ENCODE measurements around the gene CHSY1. TPM values are rescaled to one million over a fixed set of nuclear protein-coding genes. Genes with fewer than 3 reads are reported as not detected.

The CHSY1 gene
- total RNA-seq, 2 experiments from 2014 or later, result 44.6 to 46.4 TPM

DNA sequence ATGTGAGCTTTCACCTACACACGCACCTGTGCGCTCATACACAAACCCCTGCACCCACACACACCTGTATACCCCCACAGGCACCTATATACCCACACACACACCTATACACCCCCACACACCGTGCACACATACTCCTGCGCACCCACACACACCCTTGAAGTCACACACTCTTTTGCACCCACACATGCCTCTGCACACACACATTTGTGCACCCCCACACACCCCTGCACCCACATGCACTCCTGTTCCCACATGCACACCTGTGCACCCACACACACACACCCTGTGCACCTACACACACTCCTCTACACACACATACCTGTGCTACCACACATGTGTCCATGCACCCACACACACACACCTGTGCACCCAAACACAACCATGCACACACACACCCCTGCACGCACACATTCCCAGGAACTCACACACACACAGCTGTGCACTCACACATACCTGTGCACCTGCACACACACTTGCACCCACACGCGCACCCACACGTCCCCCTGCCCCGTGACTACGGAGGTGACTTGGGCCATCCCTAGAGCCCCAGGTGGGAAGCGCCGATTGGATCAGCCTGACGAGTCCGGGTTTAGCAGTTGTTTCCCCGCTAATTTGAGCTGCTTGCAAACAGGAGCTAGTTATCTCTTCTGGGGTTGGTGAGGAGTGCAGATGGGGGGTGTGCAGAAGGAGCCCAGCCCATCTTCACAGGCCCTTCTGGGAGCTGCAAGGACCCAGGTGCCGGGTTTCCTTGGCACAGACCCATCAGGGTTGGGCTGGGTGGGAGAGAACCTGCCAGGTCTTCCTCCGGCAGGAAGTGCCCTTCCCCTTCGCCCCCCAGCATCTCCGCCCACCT, 97.8 kb downstream of the CHSY1 start:
- CTCF ChIA-PET, result interaction anchor here (1.9 kb wide), 1 partner anchor 13 kb away, joined by 13 read pairs; no protein-coding TSS in a partner anchor
- H3K36me3 Mint-ChIP-seq (ENCODE audit: low read depth), result no peaks in the 10 kb centered on the region
- DNase-seq, result no peak
- H3K27me3 Mint-ChIP-seq (ENCODE audit: low read depth), result no peaks in the 10 kb centered on the region
- H3K27ac Mint-ChIP-seq, result no peak overlapping the region
- H3K4me1 Mint-ChIP-seq (ENCODE audit: low read depth), result peaks cover 35% of the 10 kb centered on the region
- POLR2A ChIA-PET, result no interaction called here
- no peaks in the 10 kb centered on the region for H3K9me3 Mint-ChIP-seq (ENCODE audit: insufficient read depth)
- H3K4me3 Mint-ChIP-seq, result no peak overlapping the region
- no peak for ATAC-seq

DNA sequence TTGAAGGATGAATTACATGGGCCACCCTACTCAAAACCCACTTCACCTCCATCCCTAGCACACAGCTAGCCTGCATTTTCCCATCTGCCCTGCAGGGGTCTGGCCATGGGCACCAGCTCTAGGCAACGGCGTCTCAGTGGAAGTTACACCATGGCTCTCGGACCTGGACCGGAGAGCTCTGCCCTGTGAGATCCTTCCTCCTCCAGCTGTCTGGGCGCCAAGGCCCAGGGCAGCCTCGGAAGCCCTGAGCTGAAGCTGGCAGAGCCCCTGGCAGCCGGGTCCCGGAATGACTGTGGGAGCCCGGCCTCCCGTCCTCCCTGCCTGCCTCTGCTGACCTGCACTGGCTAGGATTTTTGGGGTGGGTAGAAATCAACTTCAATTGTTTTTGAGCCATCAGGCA, 98.9 kb downstream of the CHSY1 start:
- H3K4me1 Mint-ChIP-seq (ENCODE audit: low read depth), result peaks cover 40% of the 10 kb centered on the region
- H3K4me3 Mint-ChIP-seq, result no peak overlapping the region
- ChIA-PET POLR2A (no interaction called here), CTCF (interaction anchor here (0.6 to 1.9 kb wide), 4 partner anchors 9 to 105 kb away, joined by 3 to 13 read pairs (median 4); no protein-coding TSS in a partner anchor)
- no peaks in the 10 kb centered on the region for H3K36me3 Mint-ChIP-seq (ENCODE audit: low read depth)
- DNase-seq, result no peak
- ATAC-seq, result no peak
- no peaks in the 10 kb centered on the region for H3K27me3 Mint-ChIP-seq (ENCODE audit: low read depth)
- no peaks in the 10 kb centered on the region for H3K9me3 Mint-ChIP-seq (ENCODE audit: insufficient read depth)
- H3K27ac Mint-ChIP-seq, result no peak overlapping the region

DNA sequence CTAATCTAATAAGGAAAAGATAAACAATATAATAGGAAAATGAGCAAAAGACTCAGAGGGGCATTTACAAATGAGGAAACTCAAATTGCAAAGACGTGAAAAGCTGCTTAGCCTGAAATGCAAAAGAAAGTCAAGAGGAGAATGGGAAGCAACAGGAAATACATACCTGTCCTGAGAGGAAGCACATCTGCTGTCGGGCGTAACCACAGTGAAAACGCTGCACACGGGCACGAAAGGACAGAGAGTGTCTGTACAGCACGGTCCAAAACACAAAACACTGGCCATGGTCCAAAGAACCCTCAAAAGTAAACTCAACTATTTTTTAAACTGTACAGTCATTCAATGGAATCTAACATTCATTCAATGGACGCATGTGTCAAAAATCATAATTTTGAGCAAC, 100.6 kb downstream of the CHSY1 start:
- Mint-ChIP-seq H3K36me3 (ENCODE audit: low read depth) (no peaks in the 10 kb centered on the region), H3K27ac (peak overlapping the region; percentile 12), H3K4me3 (no peak overlapping the region), H3K4me1 (ENCODE audit: low read depth) (peaks cover 44% of the 10 kb centered on the region), H3K27me3 (ENCODE audit: low read depth) (peaks cover 2% of the 10 kb centered on the region), H3K9me3 (ENCODE audit: insufficient read depth) (no peaks in the 10 kb centered on the region)
- ATAC-seq, result peak; percentile 44
- ChIA-PET POLR2A (no interaction called here), CTCF (interaction anchor here (0.6 to 1.0 kb wide), 3 partner anchors 9 to 142 kb away, joined by 3 to 4 read pairs (median 3); no protein-coding TSS in a partner anchor)
- DNase-seq, result no peak

DNA sequence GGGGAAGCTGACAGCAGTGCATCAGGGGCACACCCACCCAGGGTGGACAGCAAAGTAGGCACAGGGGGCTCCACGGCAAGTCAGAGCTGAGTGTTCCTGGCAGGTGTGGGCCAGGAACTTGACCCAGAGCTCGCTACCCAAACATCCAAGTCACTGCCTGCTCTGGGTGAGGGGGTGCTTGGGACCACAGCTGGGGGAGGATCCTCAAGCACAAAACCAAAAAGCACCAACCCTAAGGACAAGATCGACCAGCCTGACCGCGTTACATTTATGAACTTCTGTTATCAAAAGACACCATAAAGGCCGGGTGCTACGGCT, 101.2 kb downstream of the CHSY1 start:
- H3K9me3 Mint-ChIP-seq (ENCODE audit: insufficient read depth), result no peaks in the 10 kb centered on the region
- no peak for DNase-seq
- CTCF ChIA-PET, result interaction anchor here (0.6 to 1.0 kb wide), 3 partner anchors 10 to 142 kb away, joined by 3 to 4 read pairs (median 3); no protein-coding TSS in a partner anchor
- no peaks in the 10 kb centered on the region for H3K36me3 Mint-ChIP-seq (ENCODE audit: low read depth)
- POLR2A ChIA-PET, result no interaction called here
- no peak for ATAC-seq
- no peak overlapping the region for H3K4me3 Mint-ChIP-seq
- H3K4me1 Mint-ChIP-seq (ENCODE audit: low read depth), result peaks cover 50% of the 10 kb centered on the region
- H3K27me3 Mint-ChIP-seq (ENCODE audit: low read depth), result peaks cover 3% of the 10 kb centered on the region
- no peak overlapping the region for H3K27ac Mint-ChIP-seq

DNA sequence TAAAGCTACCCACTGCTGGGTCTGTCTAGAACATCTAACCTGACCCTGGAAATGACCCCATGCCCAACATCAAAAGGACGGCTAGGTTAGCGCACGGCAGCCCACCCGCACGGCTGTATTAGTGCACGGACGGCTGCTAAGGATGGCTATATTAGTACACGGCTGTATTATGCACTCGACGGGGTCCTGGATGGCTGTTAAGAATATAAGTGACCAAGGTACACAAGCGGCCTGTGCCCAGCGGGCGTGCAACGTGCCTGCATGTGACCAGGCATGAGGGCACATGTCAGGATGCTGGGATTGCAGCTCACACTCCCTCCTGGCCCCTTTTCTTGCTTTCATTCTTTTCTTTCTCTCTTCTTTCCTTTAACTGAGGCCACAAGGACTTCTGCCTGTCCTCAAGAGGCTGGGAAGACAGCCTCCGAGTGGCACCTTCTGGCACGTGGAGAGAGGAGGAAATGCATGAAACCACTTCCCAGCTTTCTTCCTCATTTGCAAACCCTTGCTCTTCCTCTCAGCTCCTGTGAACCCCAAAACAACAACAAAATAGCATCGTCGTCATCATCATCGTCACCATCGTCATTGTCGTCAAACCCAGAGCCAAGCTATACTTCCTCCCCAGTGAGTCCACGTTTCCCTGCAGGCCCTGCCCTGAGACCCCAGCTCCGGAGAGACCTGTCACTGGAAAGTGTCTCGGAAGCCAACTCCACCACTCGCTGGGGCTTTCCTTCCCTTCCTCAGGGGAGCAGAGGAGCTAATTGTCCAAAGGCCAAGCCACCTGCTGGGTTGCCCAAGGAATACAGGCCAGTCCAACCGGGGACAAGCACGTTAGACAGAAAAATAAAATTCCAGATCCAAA, 101.8 kb downstream of the CHSY1 start:
- ATAC-seq, result no peak
- Mint-ChIP-seq H3K9me3 (ENCODE audit: insufficient read depth) (no peaks in the 10 kb centered on the region), H3K4me1 (ENCODE audit: low read depth) (peaks cover 55% of the 10 kb centered on the region), H3K4me3 (no peak overlapping the region), H3K27me3 (ENCODE audit: low read depth) (peaks cover 3% of the 10 kb centered on the region), H3K27ac (no peak overlapping the region), H3K36me3 (ENCODE audit: low read depth) (no peaks in the 10 kb centered on the region)
- ChIA-PET POLR2A (interaction anchor here (0.7 to 0.9 kb wide), 3 partner anchors 10 to 18 kb away, joined by 3 to 4 read pairs (median 4); no protein-coding TSS in a partner anchor), CTCF (interaction anchor here (0.7 to 1.1 kb wide), 5 partner anchors 11 to 141 kb away, joined by 3 to 4 read pairs (median 3); no protein-coding TSS in a partner anchor)
- no peak for DNase-seq

DNA sequence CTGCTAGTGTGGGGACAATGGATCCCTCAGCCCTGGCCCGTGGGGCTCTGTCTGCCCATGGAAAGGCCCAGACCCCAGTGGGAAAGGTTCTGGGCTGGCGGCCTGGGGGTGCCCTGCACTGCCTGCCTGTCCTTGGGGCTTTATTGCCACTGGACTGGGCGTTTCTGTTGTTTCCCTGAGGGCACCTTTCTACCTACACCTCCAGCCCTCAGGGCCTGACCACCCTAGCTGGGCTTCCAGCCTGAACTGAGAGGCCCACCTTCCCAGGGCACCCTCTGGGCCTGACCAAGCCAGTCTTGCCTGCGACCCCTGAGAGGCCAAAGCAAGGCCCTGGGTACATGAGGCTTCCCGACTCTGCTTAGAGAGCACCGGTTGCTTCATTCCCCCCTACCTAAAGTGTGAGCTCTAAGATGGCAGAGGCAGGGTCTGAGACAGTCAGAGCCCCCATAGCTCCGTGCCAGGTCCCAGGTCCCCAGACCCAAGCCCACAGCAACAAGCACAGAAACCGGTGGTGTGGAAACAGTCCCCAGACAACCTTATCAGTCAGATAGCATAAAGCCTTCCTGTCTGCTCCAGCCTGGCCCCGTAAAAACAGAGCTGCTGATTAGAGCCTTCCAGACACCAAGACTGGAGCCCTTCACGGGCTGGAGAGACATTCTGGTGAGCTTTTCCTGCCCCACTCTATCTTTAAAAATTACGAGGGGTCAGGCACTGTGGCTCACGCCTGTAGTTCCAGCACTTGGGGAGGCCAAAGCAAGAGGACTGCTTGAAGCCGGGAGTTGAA, 102.8 kb downstream of the CHSY1 start:
- ChIA-PET CTCF (interaction anchor here (0.7 to 1.1 kb wide), 3 partner anchors 11 to 28 kb away, joined by 3 read pairs; no protein-coding TSS in a partner anchor), POLR2A (interaction anchor here (0.7 to 0.9 kb wide), 3 partner anchors 10 to 19 kb away, joined by 3 to 4 read pairs (median 4); no protein-coding TSS in a partner anchor)
- Mint-ChIP-seq H3K36me3 (ENCODE audit: low read depth) (no peaks in the 10 kb centered on the region), H3K27ac (peak overlapping the region; percentile 62), H3K4me3 (no peak overlapping the region), H3K4me1 (ENCODE audit: low read depth) (peaks cover 54% of the 10 kb centered on the region), H3K9me3 (ENCODE audit: insufficient read depth) (no peaks in the 10 kb centered on the region), H3K27me3 (ENCODE audit: low read depth) (peaks cover 6% of the 10 kb centered on the region)
- no peak for ATAC-seq
- DNase-seq, result no peak

DNA sequence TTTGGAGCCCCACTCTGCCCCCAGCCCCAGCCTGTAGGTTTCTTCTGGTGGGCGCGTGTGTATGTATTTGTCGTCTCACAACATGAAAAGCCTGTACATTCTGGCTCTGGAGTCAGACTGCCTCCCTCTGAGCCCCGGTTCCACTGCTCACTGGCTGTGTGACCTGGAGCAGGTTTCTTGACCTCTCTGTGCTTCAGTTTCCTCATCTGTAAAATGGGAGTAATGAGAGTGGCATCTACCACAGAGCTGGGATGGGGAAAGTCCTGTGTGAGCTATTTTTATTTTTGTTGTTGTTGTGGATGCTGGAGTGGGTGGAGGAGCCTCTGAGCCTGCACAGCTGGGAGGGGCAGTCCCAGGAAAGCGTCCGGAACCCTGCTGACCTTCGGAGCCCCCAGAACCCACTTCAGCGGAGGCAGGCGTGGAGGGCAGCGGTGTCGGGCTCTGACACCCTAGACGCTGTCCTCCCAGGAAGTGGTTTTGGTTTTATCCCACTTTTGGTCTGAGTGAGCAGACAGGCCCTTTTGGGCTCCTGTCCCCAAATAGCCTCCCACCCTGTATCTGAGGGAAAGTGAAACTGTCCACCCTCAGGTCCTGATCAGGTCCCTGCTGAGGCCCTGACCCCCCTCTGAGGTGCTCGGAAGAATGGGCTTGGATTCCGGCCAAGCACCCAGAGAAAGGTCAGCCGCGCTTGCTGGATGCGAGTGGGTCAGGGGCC, 103.5 kb downstream of the CHSY1 start:
- Mint-ChIP-seq H3K4me3 (no peak overlapping the region), H3K9me3 (ENCODE audit: insufficient read depth) (no peaks in the 10 kb centered on the region), H3K27me3 (ENCODE audit: low read depth) (peaks cover 6% of the 10 kb centered on the region), H3K27ac (peak overlapping the region; percentile 70), H3K36me3 (ENCODE audit: low read depth) (no peaks in the 10 kb centered on the region), H3K4me1 (ENCODE audit: low read depth) (peaks cover 51% of the 10 kb centered on the region)
- ChIA-PET POLR2A (no interaction called here), CTCF (no interaction called here)
- ATAC-seq (no peak), DNase-seq (no peak)

DNA sequence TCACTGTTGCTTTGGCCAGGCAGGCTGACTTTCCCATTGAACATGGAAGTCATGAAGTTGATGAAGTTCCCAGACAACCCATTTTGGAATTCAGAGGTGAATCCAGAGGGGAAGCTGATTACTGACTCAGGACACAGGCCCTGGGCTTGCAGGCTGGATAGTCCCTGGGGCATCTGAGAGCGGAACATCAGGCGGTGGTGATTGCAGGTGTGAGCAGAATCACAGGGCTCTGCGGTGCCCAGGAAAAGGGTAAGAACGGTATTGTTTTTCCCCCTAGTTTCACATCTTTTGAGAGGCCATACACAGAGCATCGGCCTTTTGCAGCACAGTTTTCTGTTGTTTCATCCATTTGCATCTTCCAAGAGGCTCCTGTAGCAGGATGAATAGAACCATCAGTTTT, 104.7 kb downstream of the CHSY1 start:
- Mint-ChIP-seq H3K4me3 (no peak overlapping the region), H3K27me3 (ENCODE audit: low read depth) (peaks cover 6% of the 10 kb centered on the region), H3K9me3 (ENCODE audit: insufficient read depth) (no peaks in the 10 kb centered on the region), H3K36me3 (ENCODE audit: low read depth) (no peaks in the 10 kb centered on the region), H3K4me1 (ENCODE audit: low read depth) (peaks cover 51% of the 10 kb centered on the region), H3K27ac (no peak overlapping the region)
- no peak for DNase-seq
- ChIA-PET POLR2A (no interaction called here), CTCF (no interaction called here)
- ATAC-seq, result no peak

DNA sequence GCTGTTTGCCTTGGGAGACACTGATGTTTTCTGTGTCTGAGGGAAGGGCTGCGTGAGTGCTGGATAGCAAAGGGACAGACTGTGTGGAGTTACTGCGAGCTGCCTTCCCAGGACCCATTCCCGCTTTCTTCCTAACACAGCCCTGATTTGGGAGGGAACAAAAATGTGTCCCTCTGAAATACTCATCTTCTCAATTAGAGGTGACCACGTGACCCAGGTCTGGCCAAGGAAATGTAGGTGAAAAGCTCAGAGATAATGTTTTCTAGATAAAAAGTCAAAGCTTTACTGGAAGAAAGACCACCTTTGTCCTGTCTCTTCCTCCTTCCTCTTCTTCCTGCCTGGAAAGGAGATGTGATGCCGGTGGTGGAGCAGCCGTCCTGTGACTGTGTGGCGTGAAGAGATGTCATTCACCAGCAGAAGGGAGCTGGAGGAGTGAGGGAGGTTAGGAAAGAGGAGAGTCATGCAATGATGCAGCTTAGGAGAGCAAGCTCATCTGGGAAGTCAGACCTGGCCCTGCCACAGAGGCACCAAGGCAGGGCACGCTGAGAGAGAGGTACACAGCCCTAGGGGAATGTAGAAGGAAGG, 105.6 kb downstream of the CHSY1 start:
- ChIA-PET CTCF (interaction anchor here (1.2 kb wide), 1 partner anchor 11 kb away, joined by 3 read pairs; no protein-coding TSS in a partner anchor), POLR2A (interaction anchor here (1.0 kb wide), 1 partner anchor 20 kb away, joined by 5 read pairs; no protein-coding TSS in a partner anchor)
- ATAC-seq, result no peak
- no peak for DNase-seq
- no peaks in the 10 kb centered on the region for H3K9me3 Mint-ChIP-seq (ENCODE audit: insufficient read depth)
- peaks cover 45% of the 10 kb centered on the region for H3K4me1 Mint-ChIP-seq (ENCODE audit: low read depth)
- H3K36me3 Mint-ChIP-seq (ENCODE audit: low read depth), result no peaks in the 10 kb centered on the region
- peak overlapping the region; percentile 27 for H3K27ac Mint-ChIP-seq
- H3K4me3 Mint-ChIP-seq, result no peak overlapping the region
- peaks cover 6% of the 10 kb centered on the region for H3K27me3 Mint-ChIP-seq (ENCODE audit: low read depth)

DNA sequence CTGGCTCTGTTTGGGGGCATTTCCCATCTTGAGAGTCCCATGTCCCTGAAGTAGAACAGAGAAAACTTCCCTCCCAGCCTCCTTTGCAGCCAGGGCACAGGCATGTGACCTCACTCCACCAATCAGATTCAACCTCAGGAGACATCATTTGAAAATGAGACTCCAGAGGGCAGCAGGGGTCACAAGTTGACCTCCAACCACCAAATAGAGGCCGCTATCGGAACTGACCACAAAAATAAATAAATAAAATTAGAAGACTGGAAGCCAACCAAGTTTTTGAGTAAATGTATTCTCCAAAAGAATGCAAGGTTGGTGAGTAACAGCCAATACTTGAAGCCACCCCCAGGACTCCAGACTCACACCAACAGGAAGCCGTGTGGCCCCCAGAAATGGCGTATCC, 106.5 kb downstream of the CHSY1 start:
- ATAC-seq (no peak), DNase-seq (no peak)
- peaks cover 6% of the 10 kb centered on the region for H3K27me3 Mint-ChIP-seq (ENCODE audit: low read depth)
- ChIA-PET CTCF (no interaction called here), POLR2A (no interaction called here)
- no peaks in the 10 kb centered on the region for H3K36me3 Mint-ChIP-seq (ENCODE audit: low read depth)
- no peak overlapping the region for H3K27ac Mint-ChIP-seq
- H3K9me3 Mint-ChIP-seq (ENCODE audit: insufficient read depth), result no peaks in the 10 kb centered on the region
- H3K4me1 Mint-ChIP-seq (ENCODE audit: low read depth), result peaks cover 36% of the 10 kb centered on the region
- no peak overlapping the region for H3K4me3 Mint-ChIP-seq

Data from activated CD8-positive, alpha-beta T cell treated with anti-CD3 and anti-CD28 coated beads, Interleukin-2, amount 10 ng/mL, durations not matched to agents 7 days and 5 days (primary cell).